Esophagus squamous epithelium (tissue), 4 donors: ENCODE results near the gene RASA4.
"Not testable (repeated sequence)": the region's sequence is repeated elsewhere in the genome, so short reads cannot be mapped to it uniquely, and the experiment has no call there.

Experiments
- POLR2A ChIP-seq, 4 donors: fragments of 450-650 bp; IDR thresholded peaks; one replicate each; pipeline ENCODE4 v1.6.1; 2017; ENCODE audit warnings: antibody characterized with exemption in 4 of 4, mild to moderate bottlenecking in 4 of 4, moderate library complexity in 3 of 4
- TF ChIP-seq, protein P1 (sequence below), 6 experiments: fragments of 450-650 bp in 4 of 6; fragments of 200-600 bp in 2 of 6; sonication (generic) in 2 of 6; IDR thresholded peaks; one replicate each; pipeline ENCODE4 v1.5.1; 2016 to 2019; ENCODE audit warnings: antibody characterized with exemption in 6 of 6, mild to moderate bottlenecking in 4 of 6, moderate library complexity in 4 of 6

DNA sequence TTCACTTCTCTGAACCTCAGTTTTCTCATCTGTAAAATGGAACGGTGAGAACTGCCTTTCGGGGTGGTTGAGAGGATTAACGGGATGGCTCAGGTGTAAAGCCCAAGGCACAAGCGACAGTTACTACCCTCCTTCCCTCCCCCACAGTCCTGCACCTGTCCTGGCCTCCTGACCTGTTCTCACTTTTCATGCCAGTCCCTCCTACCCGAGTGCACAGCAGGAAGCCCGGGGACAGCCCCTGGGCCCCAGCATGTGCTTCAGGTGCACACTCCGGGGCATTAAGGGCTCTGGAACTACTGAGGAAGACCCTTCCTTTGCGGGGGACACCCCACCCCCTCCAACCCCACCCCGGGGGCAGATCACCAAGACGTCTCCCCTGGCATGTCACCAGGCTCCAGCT, 626 bp downstream of the RASA4 start:
- TF ChIP-seq, protein P1, sequence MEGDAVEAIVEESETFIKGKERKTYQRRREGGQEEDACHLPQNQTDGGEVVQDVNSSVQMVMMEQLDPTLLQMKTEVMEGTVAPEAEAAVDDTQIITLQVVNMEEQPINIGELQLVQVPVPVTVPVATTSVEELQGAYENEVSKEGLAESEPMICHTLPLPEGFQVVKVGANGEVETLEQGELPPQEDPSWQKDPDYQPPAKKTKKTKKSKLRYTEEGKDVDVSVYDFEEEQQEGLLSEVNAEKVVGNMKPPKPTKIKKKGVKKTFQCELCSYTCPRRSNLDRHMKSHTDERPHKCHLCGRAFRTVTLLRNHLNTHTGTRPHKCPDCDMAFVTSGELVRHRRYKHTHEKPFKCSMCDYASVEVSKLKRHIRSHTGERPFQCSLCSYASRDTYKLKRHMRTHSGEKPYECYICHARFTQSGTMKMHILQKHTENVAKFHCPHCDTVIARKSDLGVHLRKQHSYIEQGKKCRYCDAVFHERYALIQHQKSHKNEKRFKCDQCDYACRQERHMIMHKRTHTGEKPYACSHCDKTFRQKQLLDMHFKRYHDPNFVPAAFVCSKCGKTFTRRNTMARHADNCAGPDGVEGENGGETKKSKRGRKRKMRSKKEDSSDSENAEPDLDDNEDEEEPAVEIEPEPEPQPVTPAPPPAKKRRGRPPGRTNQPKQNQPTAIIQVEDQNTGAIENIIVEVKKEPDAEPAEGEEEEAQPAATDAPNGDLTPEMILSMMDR (IDR thresholded peaks at IDR 0.05): not testable (repeated sequence)
- TF ChIP-seq POLR2A (IDR thresholded peaks at IDR 0.05): not testable (repeated sequence)
